Frontal cortex (tissue), 4 donors: ENCODE measurements around the gene PHC3. TPM values are rescaled to one million over a fixed set of nuclear protein-coding genes. Genes with fewer than 3 reads are reported as not detected.

Source experiments
- DNase-seq, 2 donors: peaks; one replicate each; pipeline ENCODE4 v3.0.0; 2012; ENCODE audit warnings: low spot score in 2 of 2
- FAIRE-seq: peaks from 2 replicates; lab custom pipeline; 2012; peaks lifted over from hg19 to GRCh38; lab: Jason Lieb, UNC
- total RNA-seq: library from RNA; depleted of rRNA; stranded (reverse); fragments of >200 nt; gene quantifications from one replicate; pipeline ENCODE4 v1.2.3, GENCODE V29; 2014
- donor health status: control.
- donor health status: control.
- donor health status: control.

The PHC3 gene
- total RNA-seq, 1 donor from 2014 or later: 35.1 TPM

GRCh38 chr3:170089862-170090600 is 91.5 kb downstream of the PHC3 start:
- DNase-seq (no peak), FAIRE-seq (no peak)

GRCh38 chr3:170085396-170085795 is 96.1 kb downstream of the PHC3 start:
- DNase-seq (no peak), FAIRE-seq (no peak)

DNA sequence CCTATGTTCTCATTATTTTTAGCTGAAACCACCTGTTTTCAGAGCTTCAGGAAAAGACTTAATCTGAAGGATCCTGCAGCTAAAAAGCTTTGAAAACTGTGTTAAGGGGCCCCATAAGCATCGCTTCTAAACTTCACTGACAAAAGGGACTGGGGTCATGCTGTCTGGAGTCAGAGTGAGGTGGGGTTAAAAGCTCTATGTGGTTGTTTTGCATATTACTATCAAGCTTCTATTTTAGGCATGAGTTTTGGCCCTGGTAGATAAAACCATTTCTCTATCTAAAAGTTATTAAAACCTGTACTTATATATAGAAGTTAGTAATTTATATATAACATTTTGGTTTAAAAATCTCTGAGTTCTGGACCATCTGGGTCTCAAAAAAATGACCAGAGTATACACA is 98.2 kb downstream of the PHC3 start:
- FAIRE-seq: no peak
- DNase-seq: no peak

GRCh38 chr3:170081079-170081741 is 100.3 kb downstream of the PHC3 start:
- FAIRE-seq: no peak

DNA sequence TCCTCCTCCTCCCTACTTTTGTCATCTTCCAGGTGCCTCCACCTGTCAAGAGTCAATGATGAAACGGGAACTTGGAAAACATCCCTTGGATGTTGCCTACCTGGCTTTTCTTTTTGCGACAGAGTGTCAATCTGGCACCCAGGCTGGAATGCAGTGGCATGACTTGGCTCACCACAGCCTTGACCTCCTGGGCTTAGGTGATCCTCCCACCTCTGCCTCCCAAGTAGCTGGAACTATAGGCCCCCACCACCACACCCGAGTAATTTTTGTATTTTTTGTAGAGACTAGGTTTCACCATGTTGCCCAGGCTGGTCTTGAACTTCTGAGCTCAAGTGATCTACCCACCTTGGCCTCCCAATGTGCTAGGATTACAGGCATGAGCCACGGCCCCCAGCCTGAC is 100.9 kb downstream of the PHC3 start:
- DNase-seq (no peak), FAIRE-seq (no peak)

More at GRCh38 chr3:170081079-170081741, 100.3 kb downstream of the PHC3 start:
- no peak for DNase-seq

DNA sequence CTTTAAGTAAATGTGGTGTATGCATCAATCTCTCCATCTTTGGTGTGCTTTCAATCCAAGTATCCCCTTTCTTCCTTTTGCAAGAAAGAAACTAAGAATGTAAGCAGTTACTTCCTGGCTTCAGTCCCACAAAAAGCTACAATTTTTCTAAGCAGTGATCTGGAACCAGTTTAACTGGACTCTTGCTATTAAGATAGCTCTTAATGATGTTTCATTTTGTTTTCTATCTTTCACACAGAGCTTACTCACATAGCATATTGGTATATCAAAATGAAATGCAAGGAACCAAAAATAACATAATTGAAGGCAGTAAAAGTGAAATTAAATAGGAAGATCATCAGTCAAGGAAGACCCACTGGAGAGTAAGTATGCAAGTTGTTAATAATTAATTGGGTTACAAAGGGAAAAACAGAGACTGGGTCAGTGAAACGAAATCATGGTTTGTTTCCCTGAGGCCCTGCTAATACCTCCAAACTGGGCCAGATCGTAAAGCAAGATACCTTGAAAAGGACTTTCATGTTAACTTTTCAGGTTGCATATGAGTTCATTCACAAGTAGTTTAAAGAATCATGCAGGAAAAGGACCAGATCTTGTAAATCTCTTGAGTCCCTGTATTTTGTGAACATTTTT is 101.9 kb downstream of the PHC3 start:
- FAIRE-seq (no peak), DNase-seq (no peak)

- DNase-seq (no peak), FAIRE-seq (no peak)
Observed at GRCh38 chr3:170078620-170079281, 102.8 kb downstream of the PHC3 start.

DNA sequence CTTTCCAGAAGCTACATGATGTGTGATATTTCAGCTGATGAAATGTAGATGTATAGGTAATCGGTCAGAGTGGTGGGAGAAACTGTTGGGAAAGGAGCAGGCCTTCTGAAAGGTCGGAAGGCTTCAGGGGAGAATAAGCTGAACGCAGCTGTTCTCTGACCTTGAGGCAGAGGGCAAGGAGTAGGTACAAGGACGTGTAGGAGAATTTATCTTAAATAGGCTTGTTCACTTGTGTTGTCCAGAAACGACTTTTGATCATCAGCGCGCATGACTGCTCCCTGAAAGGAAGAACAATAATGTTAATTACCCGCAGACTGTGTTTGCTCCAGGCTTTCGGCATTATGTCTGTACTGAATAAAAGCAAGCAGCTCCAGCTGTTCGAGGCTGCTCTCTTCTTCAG is 104.2 kb downstream of the PHC3 start:
- FAIRE-seq: no peak
- no peak for DNase-seq

DNA sequence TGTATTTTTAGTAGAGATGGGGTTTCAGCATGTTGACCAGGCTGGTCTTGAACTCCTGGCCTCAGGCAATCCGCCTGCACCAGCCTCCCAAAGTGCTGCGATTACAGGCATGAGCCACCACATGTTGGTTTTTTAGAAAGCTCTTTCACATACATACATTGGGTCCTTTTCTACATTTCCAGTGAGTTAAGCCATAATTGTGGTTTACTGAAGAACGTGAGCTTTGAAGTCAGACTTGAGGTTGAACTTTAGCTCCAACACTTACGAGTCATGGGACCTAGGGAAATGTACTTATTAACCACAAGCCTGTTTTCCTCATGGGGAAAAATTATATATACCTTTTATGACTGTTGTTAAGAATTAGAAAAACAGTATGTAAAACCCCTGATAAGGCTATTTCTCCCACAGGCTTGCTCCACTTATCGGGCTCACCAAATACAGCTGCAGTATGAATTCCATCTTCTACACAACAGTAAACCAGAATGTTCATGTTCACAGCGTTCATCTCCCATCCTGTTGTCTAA is 104.8 kb downstream of the PHC3 start:
- no peak for FAIRE-seq
- DNase-seq: no peak

DNA sequence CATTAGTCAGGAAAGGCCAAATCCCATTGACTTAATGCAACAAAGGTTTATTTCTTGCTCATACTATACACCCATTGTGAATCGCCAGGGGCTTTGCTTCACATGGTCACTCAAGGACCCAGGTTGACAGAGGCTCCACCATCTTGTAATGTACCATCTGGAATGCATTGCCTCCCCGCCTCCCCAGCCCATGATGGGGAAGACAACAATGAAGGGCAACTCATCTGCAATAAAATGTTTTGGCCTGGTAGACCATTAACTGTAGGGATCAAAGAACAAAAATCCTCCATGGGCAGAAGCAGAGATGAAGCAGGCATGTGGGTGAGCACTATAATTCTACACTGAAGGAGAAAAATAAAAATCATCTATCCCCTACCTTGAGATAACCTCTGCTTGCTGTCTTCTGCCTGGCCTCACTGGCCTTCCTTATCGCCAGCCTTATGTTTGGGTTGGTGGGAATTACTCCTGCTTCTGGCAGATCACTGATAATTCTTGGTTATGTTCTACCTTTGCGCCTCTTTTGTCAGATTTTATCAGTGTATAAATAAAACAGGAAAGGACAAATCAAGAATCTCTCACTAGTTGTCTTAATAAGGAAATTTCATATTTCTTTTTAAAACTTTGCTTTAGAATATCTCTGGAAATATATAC is 106.0 kb downstream of the PHC3 start:
- no peak for FAIRE-seq
- no peak for DNase-seq

- no peak for FAIRE-seq
- no peak for DNase-seq
Observed at GRCh38 chr3:170064108-170064507, 117.4 kb downstream of the PHC3 start.

- FAIRE-seq (no peak), DNase-seq (no peak)
Observed at GRCh38 chr3:170063691-170064090, 117.8 kb downstream of the PHC3 start.

- DNase-seq (no peak), FAIRE-seq (no peak)
Observed at GRCh38 chr3:170062769-170063168, 118.8 kb downstream of the PHC3 start.

DNA sequence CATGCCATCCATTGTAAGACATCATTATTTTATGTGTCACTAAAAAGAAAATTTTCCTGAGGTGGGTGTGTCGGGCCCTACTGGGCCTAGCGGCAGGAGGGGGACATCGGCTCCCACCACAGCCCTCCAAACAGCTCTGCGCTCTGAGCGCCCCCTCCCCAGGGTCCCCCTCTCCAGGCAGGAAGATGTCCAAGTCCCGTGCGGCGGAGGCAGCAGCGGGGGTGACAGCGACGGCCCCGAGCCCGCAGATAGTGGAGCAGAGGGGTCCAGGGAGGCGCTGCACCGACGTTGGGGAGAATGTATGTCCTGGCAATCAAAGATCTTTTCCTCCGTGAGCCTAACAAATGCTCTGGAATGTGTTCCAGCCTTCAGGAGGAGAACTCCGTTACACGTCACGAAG is 119.5 kb downstream of the PHC3 start:
- DNase-seq: no peak
- no peak for FAIRE-seq

DNA sequence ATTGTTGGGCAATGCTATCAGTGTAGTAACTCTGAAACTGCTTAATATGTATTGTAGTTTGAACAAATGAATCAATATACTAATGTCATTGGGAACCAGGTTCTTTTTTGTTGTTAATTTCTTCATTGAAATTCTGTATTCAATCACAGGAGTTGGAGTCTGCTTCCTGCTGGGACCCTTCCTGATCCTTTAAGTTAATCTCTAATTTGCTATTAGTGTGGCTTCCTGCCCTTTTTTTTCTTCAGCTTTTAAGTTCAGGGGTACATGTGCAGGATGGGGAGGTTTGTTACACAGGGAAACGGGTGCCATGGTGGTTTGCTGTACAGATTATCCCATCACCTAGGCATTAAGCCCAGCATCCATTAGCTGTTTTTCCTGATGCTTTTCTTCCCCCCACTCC is 122.1 kb downstream of the PHC3 start:
- no peak for DNase-seq
- FAIRE-seq: no peak

DNA sequence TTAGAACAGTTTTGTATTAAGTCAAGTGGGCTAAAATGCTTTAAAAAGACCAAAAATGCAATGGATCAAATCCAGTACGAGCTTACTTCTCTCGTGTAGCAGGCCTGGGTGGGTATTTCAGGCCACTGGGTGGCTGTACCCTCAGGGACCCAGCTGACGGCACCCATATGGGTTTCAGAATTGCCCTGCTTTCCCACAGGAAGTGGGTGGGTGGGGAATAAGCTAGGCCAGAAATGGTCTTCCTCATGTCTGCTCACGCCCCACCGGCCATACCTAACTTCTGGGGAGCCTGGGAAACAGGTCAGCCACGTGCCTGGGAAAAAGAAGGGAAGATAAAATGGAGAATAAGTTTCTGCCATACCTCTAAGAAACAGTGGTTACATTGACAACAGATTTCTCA is 123.4 kb downstream of the PHC3 start:
- FAIRE-seq: no peak
- no peak for DNase-seq

DNA sequence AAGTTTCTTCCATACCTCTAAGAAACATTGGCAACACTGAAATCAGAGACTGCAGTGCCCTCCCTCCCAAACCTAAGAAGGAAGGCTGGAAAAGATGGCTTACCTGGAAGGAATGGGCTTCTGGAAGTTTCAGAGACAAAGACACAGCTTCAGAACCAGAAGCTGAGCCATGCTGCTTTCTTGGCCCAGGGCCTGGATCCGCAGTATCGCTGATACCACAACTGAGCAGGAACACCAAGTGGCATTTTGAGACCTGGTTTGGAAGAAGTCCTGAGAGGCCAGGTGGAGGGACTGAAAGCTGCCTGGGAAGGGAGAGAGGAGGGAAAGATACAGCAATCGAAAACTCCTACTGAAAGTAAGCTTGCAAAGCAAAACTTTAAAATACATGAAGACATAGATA is 124.0 kb downstream of the PHC3 start:
- DNase-seq (no peak), FAIRE-seq (no peak)

- DNase-seq (no peak), FAIRE-seq (no peak)
Observed at GRCh38 chr3:170056710-170057454, 124.7 kb downstream of the PHC3 start.

GRCh38 chr3:170055209-170055608 is 126.3 kb downstream of the PHC3 start:
- FAIRE-seq (no peak), DNase-seq (no peak)
